DOHH2 (cell line): ENCODE measurements around the gene MAP7D1.
A peak's percentile ranks its signal among the peaks of the same experiment; 100 is the strongest.

Experiments used
- H3F3A ChIP-seq: fragments of 200-600 bp; sonication (generic), shearing (Covaris generic); 2 replicates; pipeline ENCODE4 v1.6.0; 2016; ENCODE audit warnings: antibody characterized with exemption, mild to moderate bottlenecking; ENCODE audit not compliant: control insufficient read depth, insufficient read depth
- H3K27ac ChIP-seq: fragments of 200-600 bp; sonication (generic); 2 replicates; pipeline ENCODE4 v1.5.1; 2014; ENCODE audit warnings: low read depth, mild to moderate bottlenecking, low read length, moderate library complexity
- H3K27me3 ChIP-seq: fragments of 200-600 bp; sonication (generic); 2 replicates; pipeline ENCODE4 v1.6.1; 2014; ENCODE audit warnings: mild to moderate bottlenecking, low read length, mixed read lengths; ENCODE audit not compliant: control insufficient read depth
- H3K36me3 ChIP-seq: fragments of 200-600 bp; sonication (generic); 2 replicates; pipeline ENCODE4 v1.6.1; 2014; ENCODE audit warnings: mild to moderate bottlenecking, low read length, moderate library complexity, mixed read lengths; ENCODE audit not compliant: control insufficient read depth
- H3K4me1 ChIP-seq: fragments of 200-600 bp; sonication (generic); 2 replicates; pipeline ENCODE4 v1.6.1; 2014; ENCODE audit warnings: mild to moderate bottlenecking, low read length, mixed read lengths; ENCODE audit not compliant: control insufficient read depth
- H3K4me2 ChIP-seq: fragments of 200-600 bp; sonication (generic); 2 replicates; pipeline ENCODE4 v1.6.0; 2014; ENCODE audit warnings: mild to moderate bottlenecking, low read length, moderate library complexity
- H3K4me3 ChIP-seq: fragments of 200-600 bp; sonication (generic); 2 replicates; pipeline ENCODE4 v1.5.1; 2014; ENCODE audit warnings: mild to moderate bottlenecking, low read length, mixed read lengths
- H3K79me2 ChIP-seq: fragments of 200-600 bp; sonication (generic); 2 replicates; pipeline ENCODE4 v1.6.1; 2014; ENCODE audit warnings: mild to moderate bottlenecking, low read length, mixed read lengths; ENCODE audit not compliant: control insufficient read depth
- H3K9me2 ChIP-seq: fragments of 200-600 bp; sonication (generic); replicated peaks from 2 replicates; pipeline ENCODE4 v1.6.1; 2014; ENCODE audit warnings: mild to moderate bottlenecking, low read length, mixed read lengths; ENCODE audit not compliant: control insufficient read depth
- H3K9me3 ChIP-seq: fragments of 200-600 bp; sonication (generic); 2 replicates; pipeline ENCODE4 v1.6.1; 2014; ENCODE audit warnings: antibody characterized with exemption, low read length, mixed read lengths; ENCODE audit not compliant: control insufficient read depth, insufficient read depth
- H4K20me1 ChIP-seq: fragments of 200-600 bp; sonication (generic); 2 replicates; pipeline ENCODE4 v1.6.0; 2014; ENCODE audit warnings: low read depth, mild to moderate bottlenecking, antibody characterized with exemption, low read length, moderate library complexity; ENCODE audit not compliant: control insufficient read depth, insufficient read depth
- CTCF ChIP-seq: fragments of 200-600 bp; sonication (generic); IDR thresholded peaks from one replicate; pipeline ENCODE4 v1.5.1; 2014; ENCODE audit warnings: antibody characterized with exemption, mild to moderate bottlenecking, low read depth, low read length; ENCODE audit not compliant: poor library complexity, severe bottlenecking
- EZH2phosphoT487 ChIP-seq: fragments of 200-600 bp; sonication (generic); IDR thresholded peaks from 2 replicates; pipeline ENCODE4 v1.6.1; 2017; ENCODE audit warnings: borderline replicate concordance, mild to moderate bottlenecking, antibody characterized with exemption, low read length, moderate library complexity, mixed read lengths

The MAP7D1 gene

GRCh38 chr1:36122062-36123030 lies 33.6 kb upstream of the MAP7D1 start:
- no peaks in the 10 kb centered on the region for H4K20me1 ChIP-seq
- no peak overlapping the region for H3K27ac ChIP-seq
- H3K36me3 ChIP-seq = no peaks in the 10 kb centered on the region
- H3K9me3 ChIP-seq = no peaks in the 10 kb centered on the region
- H3K27me3 ChIP-seq = peaks cover 32% of the 10 kb centered on the region
- no peaks in the 10 kb centered on the region for H3K79me2 ChIP-seq
- no peak for TF ChIP-seq CTCF
- TF ChIP-seq EZH2phosphoT487 = no peak
- H3K4me2 ChIP-seq = peak overlapping the region; percentile 57
- H3K4me1 ChIP-seq = peaks cover 15% of the 10 kb centered on the region
- H3K9me2 ChIP-seq = no peaks in the 10 kb centered on the region
- peak overlapping the region; percentile 34 for H3K4me3 ChIP-seq
- H3F3A ChIP-seq = no peaks in the 10 kb centered on the region

GRCh38 chr1:36123356-36123755 lies 32.6 kb upstream of the MAP7D1 start:
- no peaks in the 10 kb centered on the region for H3K9me2 ChIP-seq
- TF ChIP-seq EZH2phosphoT487 (no peak), CTCF (no peak)
- H3K36me3 ChIP-seq = no peaks in the 10 kb centered on the region
- no peaks in the 10 kb centered on the region for H3K79me2 ChIP-seq
- H4K20me1 ChIP-seq = no peaks in the 10 kb centered on the region
- H3K4me3 ChIP-seq = peak overlapping the region; percentile 34
- peaks cover 15% of the 10 kb centered on the region for H3K4me1 ChIP-seq
- peaks cover 32% of the 10 kb centered on the region for H3K27me3 ChIP-seq
- H3K9me3 ChIP-seq = no peaks in the 10 kb centered on the region
- H3K27ac ChIP-seq = no peak overlapping the region
- peak overlapping the region; percentile 57 for H3K4me2 ChIP-seq
- H3F3A ChIP-seq = no peaks in the 10 kb centered on the region

- Histone ChIP-seq H3K27me3 (peaks cover 32% of the 10 kb centered on the region), H3K27ac (no peak overlapping the region), H3K9me2 (no peaks in the 10 kb centered on the region), H3K9me3 (no peaks in the 10 kb centered on the region), H3K79me2 (no peaks in the 10 kb centered on the region), H3K4me2 (no peak overlapping the region), H3K4me3 (no peak overlapping the region), H3K36me3 (no peaks in the 10 kb centered on the region), H3F3A (no peaks in the 10 kb centered on the region), H3K4me1 (peaks cover 15% of the 10 kb centered on the region), H4K20me1 (no peaks in the 10 kb centered on the region)
- TF ChIP-seq EZH2phosphoT487 = no peak
- no peak for TF ChIP-seq CTCF
Observed at GRCh38 chr1:36124404-36125128, 31.4 kb upstream of the MAP7D1 start.
